ENCODE measurements around the gene SBF1.

GRCh38 chr22:50443801-50444625, 30.8 kb downstream of the SBF1 start:
- TF ChIP-seq CTCF (IDR thresholded peaks at IDR 0.05) = no peak
- TF ChIP-seq POLR2A (IDR thresholded peaks at IDR 0.05) = no peak
- no peak for TF ChIP-seq POLR2AphosphoS5 (IDR thresholded peaks at IDR 0.05)
